Measurements from ENCODE around the gene ATP13A2.
"Not testable (repeated sequence)": the region's sequence is repeated elsewhere in the genome, so short reads cannot be mapped to it uniquely, and the experiment has no call there.

The ATP13A2 gene

GRCh38 chr1:16948282-16948891 lies 63.3 kb downstream of the ATP13A2 start:
- not testable (repeated sequence) for H3K9ac ChIP-seq; H3K4me3 ChIP-seq (ENCODE audit: low read depth, low read length); H3K79me2 ChIP-seq; H3K27me3 ChIP-seq (ENCODE audit: control insufficient read depth, insufficient read depth, low read length); H3K4me2 ChIP-seq (ENCODE audit: low read length); H3K27ac ChIP-seq; H3K36me3 ChIP-seq (ENCODE audit: control insufficient read depth, insufficient read depth, low read length); H3K9me3 ChIP-seq (ENCODE audit: control insufficient read depth, low read length); H2AFZ ChIP-seq; H3K4me1 ChIP-seq

- Histone ChIP-seq H3K79me2 (no peaks in the 10 kb centered on the region), H3K36me3 (ENCODE audit: control insufficient read depth, insufficient read depth, low read length) (no peaks in the 10 kb centered on the region), H3K27ac (no peak overlapping the region), H3K9me3 (ENCODE audit: control insufficient read depth, low read length) (no peaks in the 10 kb centered on the region), H3K4me2 (ENCODE audit: low read length) (no peak overlapping the region), H3K4me1 (no peaks in the 10 kb centered on the region), H2AFZ (no peak overlapping the region), H3K4me3 (ENCODE audit: low read depth, low read length) (no peak overlapping the region), H3K27me3 (ENCODE audit: control insufficient read depth, insufficient read depth, low read length) (no peaks in the 10 kb centered on the region), H3K9ac (no peak overlapping the region)
- TF ChIP-seq CTCF (IDR thresholded peaks at IDR 0.05) = no peak
These were observed 65.1 kb downstream of the ATP13A2 start for GRCh38 chr1:16946646-16947045.

GRCh38 chr1:16946185-16946584 lies 65.5 kb downstream of the ATP13A2 start:
- H3K9ac ChIP-seq; H3K4me2 ChIP-seq (ENCODE audit: low read length); H3K27ac ChIP-seq; H3K4me1 ChIP-seq; H3K9me3 ChIP-seq (ENCODE audit: control insufficient read depth, low read length); H3K36me3 ChIP-seq (ENCODE audit: control insufficient read depth, insufficient read depth, low read length); H2AFZ ChIP-seq; H3K79me2 ChIP-seq; H3K4me3 ChIP-seq (ENCODE audit: low read depth, low read length); H3K27me3 ChIP-seq (ENCODE audit: control insufficient read depth, insufficient read depth, low read length): not testable (repeated sequence)

- not testable (repeated sequence) for H3K4me3 ChIP-seq (ENCODE audit: low read depth, low read length); H3K27ac ChIP-seq; H3K4me1 ChIP-seq; H2AFZ ChIP-seq; H3K79me2 ChIP-seq; H3K4me2 ChIP-seq (ENCODE audit: low read length); H3K9me3 ChIP-seq (ENCODE audit: control insufficient read depth, low read length); H3K9ac ChIP-seq; H3K27me3 ChIP-seq (ENCODE audit: control insufficient read depth, insufficient read depth, low read length); H3K36me3 ChIP-seq (ENCODE audit: control insufficient read depth, insufficient read depth, low read length)
These were observed 66.2 kb downstream of the ATP13A2 start for GRCh38 chr1:16945512-16945911.

GRCh38 chr1:16944038-16944437 lies 67.7 kb downstream of the ATP13A2 start:
- Histone ChIP-seq H3K4me1 (no peaks in the 10 kb centered on the region), H3K4me3 (ENCODE audit: low read depth, low read length) (no peak overlapping the region), H3K9ac (no peak overlapping the region), H3K27me3 (ENCODE audit: control insufficient read depth, insufficient read depth, low read length) (no peaks in the 10 kb centered on the region), H2AFZ (no peak overlapping the region), H3K9me3 (ENCODE audit: control insufficient read depth, low read length) (no peaks in the 10 kb centered on the region), H3K4me2 (ENCODE audit: low read length) (no peak overlapping the region), H3K79me2 (no peaks in the 10 kb centered on the region), H3K27ac (no peak overlapping the region), H3K36me3 (ENCODE audit: control insufficient read depth, insufficient read depth, low read length) (no peaks in the 10 kb centered on the region)
- TF ChIP-seq CTCF (IDR thresholded peaks at IDR 0.05) = no peak

GRCh38 chr1:16939386-16940180 lies 72.1 kb downstream of the ATP13A2 start:
- not testable (repeated sequence) for H3K9me3 ChIP-seq (ENCODE audit: control insufficient read depth, low read length); H3K27ac ChIP-seq; H2AFZ ChIP-seq; H3K4me2 ChIP-seq (ENCODE audit: low read length); H3K79me2 ChIP-seq; H3K27me3 ChIP-seq (ENCODE audit: control insufficient read depth, insufficient read depth, low read length); H3K9ac ChIP-seq; H3K36me3 ChIP-seq (ENCODE audit: control insufficient read depth, insufficient read depth, low read length); H3K4me1 ChIP-seq; H3K4me3 ChIP-seq (ENCODE audit: low read depth, low read length)
